Endothelial cell of umbilical vein (primary cell): ENCODE measurements around the gene LANCL2. TPM values are rescaled to one million over a fixed set of nuclear protein-coding genes. Genes with fewer than 3 reads are reported as not detected.

Experiments
- BruUV-seq: library from RNA; stranded (reverse); fragments of 400-500 nt; replicated peaks from 2 replicates; lab custom pipeline; 2021; lab: Mats Ljungman, UMichigan
- CTCF ChIA-PET: fragments of 300-600, 350-600 bp; sonication (Branson Sonifier 250); formaldehyde crosslinking; loops from one replicate; lab custom pipeline; 2021; ENCODE audit warnings: antibody characterized with exemption, inconsistent platforms; lab: Charles Lee
- POLR2A ChIA-PET: fragments of 300-600, 350-600 bp; sonication (Branson Sonifier 250); formaldehyde crosslinking; loops from one replicate; lab custom pipeline; 2021; ENCODE audit warnings: antibody characterized with exemption, inconsistent platforms; lab: Charles Lee
- DNase-seq: peaks from one replicate; pipeline ENCODE4 v3.0.0-alpha.2; 2011; ENCODE audit warnings: low read depth, low spot score
- FAIRE-seq: peaks from 2 replicates; lab custom pipeline; 2011; peaks lifted over from hg19 to GRCh38; lab: Jason Lieb, UNC
- H2AFZ ChIP-seq: 2 replicates; pipeline ENCODE4 v1.6.0; 2012; ENCODE audit warnings: low read depth, low read length, control low read depth, inconsistent platforms
- H3K27ac ChIP-seq: 2 replicates; pipeline ENCODE4 v1.5.1; 2011; ENCODE audit warnings: low read depth, mild to moderate bottlenecking, control low read depth, low read length, moderate library complexity; ENCODE audit not compliant: insufficient read depth
- H3K27me3 ChIP-seq, 2 experiments: 2 replicates each; pipeline versions ENCODE4 v1.6.0 to v1.6.1; 2011; ENCODE audit warnings: low read length in 2 of 2, mixed read lengths in 1 of 2; ENCODE audit not compliant: control insufficient read depth in 2 of 2, insufficient read depth in 2 of 2
- H3K36me3 ChIP-seq, 2 experiments: 2 replicates in 1 of 2; 3 replicates in 1 of 2; pipeline ENCODE4 v1.5.1; 2011; ENCODE audit warnings: low read length in 2 of 2, mild to moderate bottlenecking in 1 of 2, moderate library complexity in 1 of 2; ENCODE audit not compliant: control insufficient read depth in 2 of 2, insufficient read depth in 2 of 2; ENCODE audit errors: extremely low read depth in 1 of 2
- H3K4me1 ChIP-seq: 3 replicates; pipeline ENCODE4 v1.5.1; 2011; ENCODE audit warnings: mild to moderate bottlenecking, low read length; ENCODE audit not compliant: control insufficient read depth, insufficient read depth; ENCODE audit errors: extremely low read depth
- H3K4me2 ChIP-seq: 2 replicates; pipeline ENCODE4 v1.6.1; 2011; ENCODE audit warnings: low read length, control low read depth, mixed read lengths; ENCODE audit not compliant: insufficient read depth
- H3K4me3 ChIP-seq, 3 experiments: fragments of 200-600 bp in 1 of 3; sonication (generic), shearing (Covaris generic) in 1 of 3; replicated peaks in 1 of 3; 2 replicates each; pipeline ENCODE4 v1.5.1; 2011 to 2016; ENCODE audit warnings: control low read depth in 3 of 3, low read length in 3 of 3, mild to moderate bottlenecking in 2 of 3, inconsistent platforms in 1 of 3, low read depth in 1 of 3, moderate library complexity in 1 of 3; ENCODE audit not compliant: insufficient read depth in 1 of 3
- H3K79me2 ChIP-seq: 2 replicates; pipeline ENCODE4 v1.6.0; 2012; ENCODE audit warnings: low read length, inconsistent platforms; ENCODE audit not compliant: control insufficient read depth, insufficient read depth
- H3K9ac ChIP-seq: replicated peaks from 2 replicates; pipeline ENCODE3; 2011; ENCODE audit warnings: low read length, control low read depth; ENCODE audit not compliant: insufficient read depth; ENCODE audit errors: extremely low read depth
- H3K9me1 ChIP-seq: replicated peaks from 3 replicates; pipeline ENCODE4 v1.6.0; 2011; ENCODE audit warnings: mild to moderate bottlenecking, low read length; ENCODE audit not compliant: control insufficient read depth, insufficient read depth; ENCODE audit errors: extremely low read depth
- H3K9me3 ChIP-seq: replicated peaks from 2 replicates; pipeline ENCODE4 v1.5.1; 2012; ENCODE audit warnings: low read length, inconsistent platforms; ENCODE audit not compliant: control insufficient read depth, insufficient read depth
- H4K20me1 ChIP-seq: replicated peaks from 2 replicates; pipeline ENCODE3; 2011; ENCODE audit warnings: mild to moderate bottlenecking, low read length; ENCODE audit not compliant: control insufficient read depth, insufficient read depth; ENCODE audit errors: extremely low read depth
- CTCF ChIP-seq, 2 donors: IDR thresholded peaks; 1 replicate in 1 of 2; 2 replicates in 1 of 2; pipeline ENCODE4 v1.5.1; 2011; ENCODE audit warnings: low read length in 2 of 2, mild to moderate bottlenecking in 2 of 2, moderate library complexity in 2 of 2, control low read depth in 1 of 2, inconsistent platforms in 1 of 2, low read depth in 1 of 2; ENCODE audit not compliant: insufficient read depth in 1 of 2; ENCODE audit errors: extremely low read depth in 1 of 2
- EZH2 ChIP-seq: IDR thresholded peaks from 2 replicates; pipeline ENCODE4 v1.6.1; 2012; ENCODE audit warnings: borderline replicate concordance, low read depth, mild to moderate bottlenecking, moderate library complexity, low read length, inconsistent platforms; ENCODE audit not compliant: severe bottlenecking
- FOS ChIP-seq: IDR thresholded peaks from 2 replicates; pipeline ENCODE4 v1.6.1; 2011; ENCODE audit warnings: mild to moderate bottlenecking, low read length, moderate library complexity, borderline replicate concordance; ENCODE audit not compliant: insufficient read depth
- GATA2 ChIP-seq: IDR thresholded peaks from 2 replicates; pipeline ENCODE4 v1.7.0; 2011; ENCODE audit warnings: low read depth, mild to moderate bottlenecking, moderate library complexity, mixed read lengths, low read length; ENCODE audit not compliant: insufficient read length, insufficient read depth
- JUN ChIP-seq: IDR thresholded peaks from 2 replicates; pipeline ENCODE4 v1.6.1; 2011; ENCODE audit warnings: borderline replicate concordance, low read depth; ENCODE audit not compliant: insufficient read length, insufficient read depth
- MYC ChIP-seq: IDR thresholded peaks from one replicate; pipeline ENCODE4 v1.6.1; 2011; ENCODE audit warnings: mild to moderate bottlenecking, low read depth, low read length
- POLR2A ChIP-seq: IDR thresholded peaks from 2 replicates; pipeline ENCODE4 v1.6.1; 2012; ENCODE audit warnings: low read depth, mild to moderate bottlenecking, control low read depth, low read length
- POLR2AphosphoS5 ChIP-seq: IDR thresholded peaks from 2 replicates; pipeline ENCODE4 v1.6.1; 2012; ENCODE audit warnings: low read depth, mild to moderate bottlenecking, control low read depth, low read length, moderate library complexity; ENCODE audit not compliant: insufficient read depth
- dilution Hi-C: fragments of 300-500 bp; cut with MboI; formaldehyde crosslinking; loops from one replicate; pipeline ENCODE4 v1.15.0; 2019; ENCODE audit warnings: low sequenced_read_pairs; ENCODE audit not compliant: extremely low pct_ligation_motif_present
- intact Hi-C: fragments of 100-400 bp; cut with micrococcal nuclease; formaldehyde crosslinking; loops from one replicate; pipeline ENCODE4 v1.10.0; 2022
- polyA plus RNA-seq, 4 experiments: library from polyadenylated mRNA; depleted of rRNA in 3 of 4; stranded (reverse) in 3 of 4; unstranded in 1 of 4; fragments of >200 nt; gene quantifications; 2 replicates each; pipeline versions ENCODE4 v1.2.1 to v1.2.3, GENCODE V29; 2011 to 2012; ENCODE audit warnings: missing spikeins in 1 of 4
- total RNA-seq: library from RNA; stranded (reverse); gene quantifications from 2 replicates; pipeline ENCODE4 v1.2.3, GENCODE V29; 2021
- TF ChIP-seq, protein P1 (sequence below): IDR thresholded peaks from 2 replicates; pipeline ENCODE4 v1.6.1; 2011; ENCODE audit not compliant: insufficient read depth, insufficient read length

Gene LANCL2
- total and polyA plus RNA-seq, 2 donors (not counting 3 experiments of a cell fraction or from before 2014, with no cell fraction given): 19.2 to 25.3 TPM

- Histone ChIP-seq H3K9me3 (no peaks in the 10 kb centered on the region), H3K4me3 (no peak overlapping the region), H3K9me1 (no peaks in the 10 kb centered on the region), H3K4me1 (no peaks in the 10 kb centered on the region), H3K27ac (no peak overlapping the region), H3K79me2 (peaks cover 10% of the 10 kb centered on the region), H3K4me2 (no peak overlapping the region), H3K9ac (no peak overlapping the region), H3K36me3 (peaks cover 4 to 16% of the 10 kb centered on the region in 2 experiments), H4K20me1 (no peaks in the 10 kb centered on the region), H3K27me3 (no peaks in the 10 kb centered on the region), H2AFZ (no peak overlapping the region)
- intact Hi-C loops: no loop called here
- POLR2A ChIA-PET: no interaction called here
- CTCF ChIA-PET: interaction anchor here (0.5 kb wide), 1 partner anchor 27 kb away, joined by 3 read pairs; no protein-coding TSS in a partner anchor
- DNase-seq (no peak), FAIRE-seq (no peak)
- TF ChIP-seq GATA2 (no peak), FOS (no peak), EZH2 (no peak), CTCF (IDR thresholded peaks at IDR 0.05; ENCODE audit: extremely low read depth in 1 of 2, insufficient read depth in 1 of 2, low read depth in 1 of 2, low read length in 2 of 2) (no peak), JUN (no peak), POLR2AphosphoS5 (no peak), MYC (no peak), POLR2A (no peak)
- TF ChIP-seq, protein P1, sequence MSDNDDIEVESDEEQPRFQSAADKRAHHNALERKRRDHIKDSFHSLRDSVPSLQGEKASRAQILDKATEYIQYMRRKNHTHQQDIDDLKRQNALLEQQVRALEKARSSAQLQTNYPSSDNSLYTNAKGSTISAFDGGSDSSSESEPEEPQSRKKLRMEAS: no peak
- dilution Hi-C loops: no loop called here
- no TSS peak for BruUV-seq
These were observed 113.6 kb downstream of the LANCL2 start for GRCh38 chr7:55478700-55479099.
